Neural cell (in vitro differentiated cells): Measurements from ENCODE around the gene C19orf53. TPM values are rescaled to one million over a fixed set of nuclear protein-coding genes. Genes with fewer than 3 reads are reported as not detected.

Experiments used
- H2AFZ ChIP-seq: fragments of 200-600, 300-800 bp; sonication (generic), shearing (Covaris generic); 2 replicates; pipeline ENCODE4 v1.6.0; 2014; ENCODE audit warnings: low read depth, mild to moderate bottlenecking, antibody characterized with exemption, low read length, moderate library complexity
- H3F3A ChIP-seq: fragments of 200-600 bp; shearing (Covaris generic); 2 replicates; pipeline ENCODE4 v1.6.1; 2016; ENCODE audit warnings: mild to moderate bottlenecking, moderate library complexity, mixed read lengths, antibody characterized with exemption, low read length; ENCODE audit not compliant: insufficient read depth, poor library complexity, severe bottlenecking
- H3K27ac ChIP-seq: fragments of 200-600, 300-800 bp; sonication (generic), shearing (Covaris generic); 2 replicates; pipeline ENCODE4 v1.5.1; 2014; ENCODE audit warnings: mild to moderate bottlenecking, low read length, moderate library complexity
- H3K27me3 ChIP-seq: fragments of 300-800, 200-600 bp; sonication (generic), shearing (Covaris generic); 2 replicates; pipeline ENCODE4 v1.6.0; 2014; ENCODE audit warnings: mild to moderate bottlenecking, low read depth, low read length, moderate library complexity; ENCODE audit not compliant: insufficient read depth
- H3K36me3 ChIP-seq: fragments of 300-800, 200-600 bp; sonication (generic), shearing (Covaris generic); 2 replicates; pipeline ENCODE4 v1.5.1; 2014; ENCODE audit warnings: mild to moderate bottlenecking, antibody characterized with exemption, low read length, moderate library complexity; ENCODE audit not compliant: insufficient read depth
- H3K4me2 ChIP-seq: fragments of 300-800, 200-600 bp; sonication (generic), shearing (Covaris generic); 2 replicates; pipeline ENCODE4 v1.6.0; 2014; ENCODE audit warnings: mild to moderate bottlenecking, low read length
- H3K4me3 ChIP-seq: fragments of 300-800, 200-600 bp; sonication (generic), shearing (Covaris generic); 2 replicates; pipeline ENCODE4 v1.5.1; 2014; ENCODE audit warnings: mild to moderate bottlenecking, low read length, moderate library complexity
- H3K79me2 ChIP-seq: fragments of 200-600 bp; shearing (Covaris generic); replicated peaks from 2 replicates; pipeline ENCODE4 v1.6.0; 2014; ENCODE audit warnings: mild to moderate bottlenecking, low read length, moderate library complexity; ENCODE audit not compliant: insufficient read depth
- H3K9ac ChIP-seq: fragments of 300-800, 200-600 bp; sonication (generic), shearing (Covaris generic); 2 replicates; pipeline ENCODE4 v1.6.1; 2016; ENCODE audit warnings: mild to moderate bottlenecking, low read length, mixed read lengths
- H3K9me2 ChIP-seq: fragments of 200-600 bp; shearing (Covaris generic); 2 replicates; pipeline ENCODE4 v1.6.1; 2016; ENCODE audit warnings: mild to moderate bottlenecking, low read length, mixed read lengths; ENCODE audit not compliant: insufficient read depth
- H3K9me3 ChIP-seq: fragments of 200-600, 300-800 bp; sonication (generic), shearing (Covaris generic); 2 replicates; pipeline ENCODE4 v1.6.1; 2016; ENCODE audit warnings: mild to moderate bottlenecking, mixed run types, low read length, moderate library complexity, mixed read lengths
- H4K20me1 ChIP-seq: fragments of 200-600 bp; shearing (Covaris generic); 2 replicates; pipeline ENCODE4 v1.6.1; 2016; ENCODE audit warnings: mild to moderate bottlenecking, mixed run types; ENCODE audit not compliant: insufficient read depth
- CTCF ChIP-seq: fragments of 450-650 bp; IDR thresholded peaks from 2 replicates; pipeline ENCODE4 v1.5.1; 2014; ENCODE audit warnings: antibody characterized with exemption, mild to moderate bottlenecking, moderate library complexity; ENCODE audit not compliant: poor library complexity, severe bottlenecking
- EP300 ChIP-seq: fragments of 450-650 bp; conservative IDR thresholded peaks from 2 replicates; pipeline ENCODE4 v1.6.1; 2014; ENCODE audit warnings: antibody characterized with exemption, mild to moderate bottlenecking, moderate library complexity; ENCODE audit not compliant: poor library complexity, severe bottlenecking
- EZH2 ChIP-seq: fragments of 200-600, 300-800 bp; shearing (Covaris generic), sonication (generic); IDR thresholded peaks from 2 replicates; pipeline ENCODE4 v1.6.1; 2014; ENCODE audit warnings: antibody characterized with exemption, low read length, borderline replicate concordance, mild to moderate bottlenecking; ENCODE audit not compliant: insufficient read depth, poor library complexity, severe bottlenecking
- MXI1 ChIP-seq: fragments of 450-650 bp; conservative IDR thresholded peaks from 2 replicates; pipeline ENCODE4 v1.6.1; 2014; ENCODE audit warnings: antibody characterized with exemption, mild to moderate bottlenecking; ENCODE audit not compliant: poor library complexity, severe bottlenecking
- POLR2AphosphoS5 ChIP-seq: IDR thresholded peaks from 2 replicates; pipeline ENCODE4 v1.6.1; 2012
- RAD21 ChIP-seq: fragments of 450-650 bp; conservative IDR thresholded peaks from 2 replicates; pipeline ENCODE4 v1.6.1; 2014; ENCODE audit warnings: antibody characterized with exemption, mild to moderate bottlenecking, moderate library complexity
- REST ChIP-seq: IDR thresholded peaks from 2 replicates; pipeline ENCODE4 v1.6.1; 2012; ENCODE audit warnings: borderline replicate concordance
- SMC3 ChIP-seq: fragments of 450-650 bp; conservative IDR thresholded peaks from 2 replicates; pipeline ENCODE4 v1.6.1; 2014; ENCODE audit warnings: antibody characterized with exemption, mild to moderate bottlenecking, moderate library complexity; ENCODE audit not compliant: poor library complexity
- TAF1 ChIP-seq: IDR thresholded peaks from 2 replicates; pipeline ENCODE4 v1.6.1; 2012; ENCODE audit warnings: low read depth
- polyA plus RNA-seq: library from polyadenylated mRNA; depleted of rRNA; stranded (reverse); fragments of >200 nt; gene quantifications from 2 replicates; pipeline ENCODE4 v1.2.3, GENCODE V29; 2014

Gene C19orf53
- polyA plus RNA-seq, 1 donor from 2014 or later, result 104 TPM

GRCh38 chr19:13781547-13781946, 7.3 kb downstream of the C19orf53 start:
- Histone ChIP-seq H3K4me2 (no peak overlapping the region), H3K9me3 (no peaks in the 10 kb centered on the region), H3K79me2 (peaks cover 2% of the 10 kb centered on the region), H3K9me2 (no peaks in the 10 kb centered on the region), H2AFZ (no peak overlapping the region), H3K36me3 (peaks cover 10% of the 10 kb centered on the region), H4K20me1 (no peaks in the 10 kb centered on the region), H3F3A (no peaks in the 10 kb centered on the region), H3K27me3 (no peaks in the 10 kb centered on the region), H3K27ac (no peak overlapping the region), H3K4me3 (no peak overlapping the region), H3K9ac (no peak overlapping the region)
- TF ChIP-seq EZH2 (no peak), EP300 (no peak), RAD21 (no peak), REST (no peak), TAF1 (no peak), POLR2AphosphoS5 (no peak), CTCF (no peak), MXI1 (no peak), SMC3 (no peak)

- H3K4me2 ChIP-seq, result no peak overlapping the region
- H3K36me3 ChIP-seq, result peaks cover 10% of the 10 kb centered on the region
- no peaks in the 10 kb centered on the region for H3K79me2 ChIP-seq
- H3F3A ChIP-seq, result no peaks in the 10 kb centered on the region
- no peak overlapping the region for H3K9ac ChIP-seq
- no peaks in the 10 kb centered on the region for H3K9me3 ChIP-seq
- no peaks in the 10 kb centered on the region for H3K9me2 ChIP-seq
- no peaks in the 10 kb centered on the region for H3K27me3 ChIP-seq
- no peak for TF ChIP-seq RAD21
- no peak for TF ChIP-seq EP300
- no peak for TF ChIP-seq EZH2
- no peak for TF ChIP-seq TAF1
- TF ChIP-seq MXI1, result no peak
- TF ChIP-seq SMC3, result no peak
- no peak for TF ChIP-seq CTCF
- no peak overlapping the region for H3K27ac ChIP-seq
- no peak overlapping the region for H3K4me3 ChIP-seq
- H4K20me1 ChIP-seq, result no peaks in the 10 kb centered on the region
- no peak overlapping the region for H2AFZ ChIP-seq
Measured at GRCh38 chr19:13782537-13782936, 8.3 kb downstream of the C19orf53 start.
